ENCODE data around the gene SLC6A12.

SLC6A12 gene

DNA sequence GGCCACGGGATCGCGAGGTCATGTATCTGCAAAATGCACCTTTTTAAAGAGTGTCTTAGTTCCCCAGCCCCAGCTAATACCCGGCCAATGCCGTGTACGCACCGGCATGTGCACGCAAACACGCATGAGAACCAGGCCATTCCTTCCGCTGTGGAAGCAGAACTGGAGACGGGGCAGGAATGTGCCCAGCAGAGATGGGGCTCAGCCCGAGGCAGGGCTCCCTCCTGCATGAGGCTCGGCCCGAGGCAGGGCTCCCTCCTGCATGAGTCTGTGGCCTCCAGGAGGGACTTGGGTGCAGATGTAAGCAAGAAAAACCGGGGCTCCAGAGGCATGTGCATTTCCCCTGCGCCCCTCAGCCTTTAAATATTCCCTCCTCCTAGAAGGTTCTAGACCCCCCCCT is 38.2 kb downstream of the SLC6A12 start:
- no peak for DNase-seq

DNA sequence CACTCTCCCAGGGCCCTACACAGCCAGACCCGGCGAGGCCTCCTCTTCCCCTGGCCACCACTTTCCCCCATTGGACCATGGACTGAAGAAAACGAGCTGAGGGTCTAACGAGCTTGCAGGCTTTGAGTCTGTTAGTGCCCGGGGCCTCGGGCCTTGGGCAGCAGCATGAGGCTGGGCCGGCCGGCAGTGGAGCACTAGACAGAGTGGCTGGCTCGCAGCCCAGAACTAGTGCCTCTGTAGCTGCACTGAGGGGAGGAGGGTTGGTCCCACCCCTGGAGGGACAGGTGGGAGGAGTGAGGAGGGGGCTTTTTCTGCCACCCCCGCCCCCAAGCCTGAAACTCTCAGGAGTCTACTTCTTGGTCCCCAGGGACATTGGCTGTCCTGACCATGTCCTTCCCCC is 38.7 kb downstream of the SLC6A12 start:
- no peak for DNase-seq

DNA sequence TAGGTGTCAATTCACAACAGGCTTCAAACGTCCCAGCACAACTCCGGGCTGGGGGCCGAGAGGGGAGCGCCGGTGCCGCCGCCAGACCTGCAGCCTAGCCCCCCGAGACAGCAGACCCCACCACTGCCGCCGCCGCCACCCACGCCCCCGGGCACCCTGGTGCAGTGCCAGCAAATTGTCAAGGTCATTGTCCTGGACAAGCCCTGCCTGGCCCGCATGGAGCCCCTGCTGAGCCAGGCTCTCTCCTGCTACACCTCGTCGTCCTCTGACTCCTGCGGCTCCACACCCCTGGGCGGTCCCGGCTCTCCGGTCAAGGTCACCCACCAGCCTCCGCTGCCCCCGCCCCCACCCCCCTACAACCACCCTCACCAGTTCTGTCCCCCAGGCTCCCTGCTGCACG is 39.4 kb downstream of the SLC6A12 start:
- no peak for DNase-seq

DNA sequence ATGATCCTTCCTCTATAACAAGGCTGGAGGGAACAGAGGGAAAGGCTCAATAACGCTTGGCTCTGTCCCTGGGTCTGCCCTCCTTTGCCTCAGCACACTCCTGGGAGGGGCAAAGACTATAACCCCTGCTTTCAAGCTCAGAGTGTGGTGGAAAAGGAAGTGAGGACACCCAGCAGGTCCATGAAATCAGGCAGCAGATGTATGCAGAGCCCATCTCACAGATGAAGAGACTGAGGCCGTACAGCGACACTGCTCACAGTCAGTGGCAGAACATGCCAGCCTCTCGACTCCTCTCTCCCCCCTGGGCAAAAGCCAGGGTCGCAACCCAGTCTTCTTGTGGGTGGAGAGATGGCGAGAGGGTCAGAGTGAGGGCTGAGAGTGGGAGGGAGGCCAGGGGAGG is 39.8 kb downstream of the SLC6A12 start:
- DNase-seq, result no peak

DNA sequence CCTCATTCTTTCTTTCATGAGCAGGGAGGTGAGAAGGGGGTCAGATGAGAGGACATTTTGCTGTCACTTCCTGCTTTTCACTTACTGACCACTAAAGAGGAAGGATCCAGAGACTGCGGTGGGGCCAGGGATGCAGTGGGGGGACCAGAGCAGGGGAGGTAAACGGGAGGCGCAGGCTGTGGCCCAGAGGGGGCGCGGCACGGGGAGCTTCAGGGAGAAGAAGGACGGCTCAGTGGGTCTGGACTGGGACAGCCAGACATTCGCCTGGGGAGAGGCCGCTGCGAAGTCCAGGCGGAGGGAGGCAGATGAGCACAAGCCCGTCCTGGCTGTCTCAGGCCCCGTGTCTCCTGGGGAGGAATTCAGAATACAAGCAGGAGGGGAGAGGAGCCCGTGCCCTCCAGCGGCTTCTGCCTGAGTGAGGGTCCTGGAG is 41.2 kb downstream of the SLC6A12 start:
- DNase-seq, result no peak

DNA sequence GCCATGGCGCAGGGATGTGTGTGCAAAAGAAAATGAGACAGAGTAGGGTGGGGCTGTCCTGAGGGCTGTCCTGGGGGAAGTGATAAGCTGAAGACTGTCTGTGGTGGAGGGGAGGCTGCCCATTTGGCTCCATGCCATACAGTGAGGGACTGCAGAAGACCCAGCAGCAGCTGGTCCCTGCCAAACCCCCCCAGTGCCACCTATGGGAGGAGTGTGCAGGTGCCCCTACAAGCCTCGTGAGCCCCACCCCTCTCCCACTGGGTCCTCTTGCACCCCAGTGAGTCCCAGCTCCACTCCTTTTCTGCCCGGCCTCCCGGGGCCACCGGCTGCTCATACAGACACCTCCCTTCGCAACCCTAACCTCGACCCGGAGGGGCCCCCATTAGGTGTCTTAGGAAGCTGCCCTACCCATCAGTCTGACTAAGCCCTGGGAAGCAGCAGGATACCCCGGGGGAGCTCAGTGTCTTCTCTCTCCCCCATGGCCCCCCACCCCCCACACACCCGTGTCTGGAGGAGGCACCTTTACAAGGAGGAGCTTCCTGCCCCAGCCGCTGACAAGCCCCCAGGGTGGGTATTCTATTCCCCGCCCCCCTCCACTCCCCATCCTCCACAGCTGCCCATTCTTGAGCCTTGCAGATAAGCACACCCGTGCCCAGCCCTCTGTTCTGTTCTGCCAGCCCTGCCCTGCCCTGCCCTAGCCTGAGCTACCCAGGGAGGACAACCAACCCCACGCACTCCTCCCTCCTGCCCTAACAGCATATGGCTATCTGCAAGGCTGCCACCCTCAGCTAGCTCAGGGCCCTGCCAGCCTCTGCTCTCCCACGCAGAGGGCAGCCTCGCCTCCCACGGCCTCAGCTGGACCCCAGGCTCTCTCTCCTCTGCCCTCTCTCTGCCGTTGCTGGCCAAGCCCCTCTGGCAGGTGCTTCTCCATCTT is 41.9 kb downstream of the SLC6A12 start:
- no peak for DNase-seq

DNA sequence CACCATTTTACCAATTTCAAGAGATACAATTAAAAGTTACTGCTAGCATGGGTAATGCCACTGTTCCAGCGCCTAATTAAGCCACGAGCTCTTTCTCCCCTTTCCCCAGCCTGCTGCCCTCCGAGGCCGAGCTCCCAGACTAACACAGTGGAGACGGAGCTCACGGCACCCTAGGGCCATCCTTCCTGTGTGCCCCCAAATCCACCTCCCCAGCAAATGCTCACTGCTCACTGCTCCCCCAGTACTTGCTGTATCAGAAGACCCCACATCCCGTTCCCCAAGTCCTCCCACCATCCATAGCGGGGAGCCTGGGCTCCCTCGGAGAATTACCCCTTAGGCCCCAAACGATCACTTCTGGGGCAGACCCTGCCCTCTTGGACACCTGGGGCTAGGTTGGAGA is 42.7 kb downstream of the SLC6A12 start:
- no peak for DNase-seq

DNA sequence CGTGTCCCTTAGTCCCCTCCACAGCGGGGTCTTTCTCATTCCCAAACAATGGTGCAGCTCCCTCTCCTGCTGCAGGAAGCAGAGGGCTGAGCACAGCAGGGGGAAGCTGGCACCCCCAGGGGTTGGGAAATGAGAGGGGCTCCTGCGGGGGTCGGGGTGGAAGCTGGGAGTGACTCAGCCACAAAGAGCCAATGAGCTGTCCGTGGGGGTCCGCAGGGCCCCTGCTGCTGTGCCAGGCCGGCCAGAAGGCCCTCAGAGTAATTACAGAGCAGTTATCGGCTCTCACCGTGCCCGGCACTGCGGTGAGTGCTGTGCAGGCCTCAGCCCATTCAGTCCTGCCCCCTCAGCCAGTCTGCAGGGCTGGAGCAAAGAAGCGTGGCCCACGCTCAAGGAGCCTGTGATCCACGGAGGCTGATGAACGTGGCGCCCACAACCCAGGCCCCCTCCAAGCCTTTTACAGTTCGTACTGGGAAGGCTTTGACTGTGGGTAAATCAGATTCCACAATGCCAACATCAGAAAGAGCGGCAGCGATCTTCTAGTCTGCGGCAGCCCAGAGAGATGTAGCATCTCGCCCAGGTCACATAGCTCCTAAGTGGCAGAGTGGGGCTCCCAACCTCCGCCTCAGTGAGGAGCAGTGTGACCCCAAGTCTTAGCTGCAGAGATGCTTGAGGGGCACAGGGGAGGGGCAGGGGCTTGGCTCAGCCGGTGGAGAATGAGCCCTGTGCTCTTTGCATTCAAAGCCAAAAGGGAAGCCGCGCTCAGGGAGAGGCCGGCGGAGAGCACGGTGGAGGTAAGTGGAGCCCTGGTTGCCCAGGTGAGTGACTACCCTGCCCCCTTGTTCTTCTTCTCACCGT is 43.4 kb downstream of the SLC6A12 start:
- no peak for DNase-seq

DNA sequence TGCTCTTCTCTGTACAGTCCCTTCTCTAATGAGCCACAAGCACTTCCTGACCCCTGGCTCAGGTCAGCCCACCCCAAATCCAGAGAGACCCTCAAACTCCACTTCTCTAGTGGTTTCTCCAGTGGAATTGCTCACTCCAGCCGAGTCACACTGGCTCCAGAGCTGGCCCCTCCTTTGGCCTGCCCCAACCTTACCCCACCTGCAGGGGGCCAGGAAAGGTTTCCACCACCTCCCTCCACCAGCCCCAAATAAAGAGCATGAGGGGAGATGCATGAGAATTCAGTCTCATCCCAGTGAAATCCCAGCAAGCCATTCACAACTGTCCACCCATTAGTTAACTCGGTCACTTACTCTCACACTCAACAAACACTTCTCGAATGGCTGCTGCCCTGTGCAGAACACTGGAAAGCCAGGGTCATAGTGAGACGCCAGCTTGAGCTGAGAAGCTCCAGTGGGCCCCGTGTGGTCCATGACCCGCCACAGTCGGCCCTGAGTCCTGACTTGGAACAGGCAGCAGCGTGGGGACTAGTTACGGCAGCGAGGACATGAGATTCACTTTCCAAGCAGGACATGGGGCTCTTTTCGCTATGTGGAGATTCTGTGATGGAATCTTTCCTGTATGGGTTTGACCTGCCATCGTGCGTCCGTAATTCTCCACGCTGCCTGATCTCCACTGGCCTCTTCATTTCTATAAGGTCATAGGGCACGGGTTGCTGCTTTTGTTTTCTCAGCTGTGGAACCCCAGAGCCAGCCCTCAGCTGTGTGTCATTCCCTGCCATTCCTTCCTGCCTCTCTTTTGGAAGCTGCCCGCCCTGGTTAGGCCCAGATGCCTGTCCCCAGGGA is 44.2 kb downstream of the SLC6A12 start:
- DNase-seq, result no peak

DNA sequence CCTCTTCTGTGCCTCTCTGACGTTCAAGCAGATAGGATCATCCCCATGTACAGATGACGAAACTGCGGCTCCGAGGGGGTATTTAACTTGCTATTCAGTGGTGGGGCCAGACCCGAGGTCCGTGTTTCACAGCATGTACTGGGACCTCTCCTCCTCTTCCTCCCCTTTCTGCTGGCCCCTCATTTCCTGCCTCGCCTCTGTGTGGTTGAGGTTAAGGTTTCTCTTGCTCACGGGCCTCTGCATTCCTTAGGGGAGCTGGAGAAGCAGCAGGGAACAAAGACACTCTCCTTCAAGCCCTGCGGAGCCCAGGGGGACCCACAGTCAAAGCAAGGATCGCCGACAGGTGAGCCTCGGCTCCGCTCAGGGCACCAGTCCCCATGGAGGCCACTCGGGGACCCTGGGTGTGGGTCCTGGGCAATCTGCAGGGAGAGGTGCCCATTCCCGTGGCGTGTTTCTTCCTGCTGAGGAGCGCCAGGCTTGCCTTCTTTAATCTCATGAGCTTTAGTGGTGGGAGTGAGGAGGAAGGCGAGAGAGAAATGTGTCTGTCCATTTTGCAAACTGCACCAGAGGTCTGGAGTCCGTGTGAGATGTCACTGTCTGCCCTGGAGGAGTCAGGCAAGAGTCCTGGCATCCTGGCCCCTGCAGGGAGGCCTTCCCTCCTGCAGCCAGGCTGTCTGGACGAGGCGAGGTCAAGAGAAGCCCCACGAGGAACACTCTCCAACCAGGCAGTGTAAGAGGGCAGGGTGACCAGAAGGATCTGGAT is 45.0 kb downstream of the SLC6A12 start:
- no peak for DNase-seq

DNA sequence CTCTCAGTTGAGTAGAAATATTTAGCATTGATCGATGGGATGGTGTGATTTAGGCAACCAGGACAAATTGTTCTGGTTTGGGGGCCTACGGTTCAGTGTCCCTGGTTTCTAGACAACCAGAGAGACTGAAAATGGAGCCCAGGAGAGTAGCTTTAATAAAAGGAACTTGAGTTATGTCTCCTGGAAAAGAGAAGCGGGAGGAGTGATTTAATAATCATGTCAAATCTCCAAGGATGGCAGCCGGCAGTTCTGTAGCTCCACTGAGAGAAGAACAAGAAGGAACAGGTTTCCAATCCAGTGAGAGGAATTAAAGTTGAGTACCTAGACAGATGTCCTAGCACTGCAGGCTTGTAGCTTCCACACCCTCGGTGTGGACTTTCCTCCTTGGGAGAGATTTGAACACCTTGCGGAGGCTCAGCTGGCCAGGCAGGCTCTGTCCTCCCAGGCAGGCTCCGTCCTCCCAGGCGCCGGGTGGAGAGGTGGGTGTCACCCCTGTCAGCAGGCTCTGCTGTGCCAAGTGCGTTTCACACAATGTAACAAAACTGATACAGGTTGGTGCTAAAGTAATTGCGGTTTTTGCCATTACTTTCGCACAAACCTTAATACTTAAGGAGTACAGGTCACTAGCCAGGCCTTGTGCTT is 45.9 kb downstream of the SLC6A12 start:
- no peak for DNase-seq

DNA sequence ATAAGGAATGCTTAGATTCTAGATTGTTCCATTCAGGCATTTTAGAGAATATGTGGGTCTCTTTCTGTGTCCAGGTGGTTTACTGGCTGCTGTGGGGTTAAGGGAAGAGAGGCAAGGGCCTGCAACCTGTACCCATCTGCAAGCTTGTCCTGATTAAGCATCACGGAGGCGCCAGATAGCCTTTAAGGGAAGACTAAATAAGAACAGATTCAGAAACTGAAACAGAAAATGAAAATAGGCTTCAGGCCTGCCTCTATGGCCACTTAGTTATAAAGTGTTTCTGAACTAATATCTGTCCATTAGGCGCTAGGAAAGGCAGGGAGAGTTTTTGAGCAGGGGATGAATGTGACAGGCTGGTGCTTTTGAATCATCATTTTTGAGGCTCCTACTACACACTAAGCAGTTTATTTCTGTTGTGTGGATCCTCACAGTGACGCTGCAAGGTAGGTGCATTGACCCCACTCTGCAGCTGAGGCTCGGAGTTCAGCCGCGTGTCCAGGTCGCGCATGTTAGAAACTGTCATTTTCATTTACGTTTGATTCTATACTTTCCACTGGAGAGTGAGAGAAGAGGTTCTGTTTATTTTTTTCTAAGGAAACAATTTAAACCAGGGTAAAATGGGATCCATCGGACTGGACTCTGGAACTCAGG is 47.4 kb downstream of the SLC6A12 start:
- DNase-seq, result no peak

DNA sequence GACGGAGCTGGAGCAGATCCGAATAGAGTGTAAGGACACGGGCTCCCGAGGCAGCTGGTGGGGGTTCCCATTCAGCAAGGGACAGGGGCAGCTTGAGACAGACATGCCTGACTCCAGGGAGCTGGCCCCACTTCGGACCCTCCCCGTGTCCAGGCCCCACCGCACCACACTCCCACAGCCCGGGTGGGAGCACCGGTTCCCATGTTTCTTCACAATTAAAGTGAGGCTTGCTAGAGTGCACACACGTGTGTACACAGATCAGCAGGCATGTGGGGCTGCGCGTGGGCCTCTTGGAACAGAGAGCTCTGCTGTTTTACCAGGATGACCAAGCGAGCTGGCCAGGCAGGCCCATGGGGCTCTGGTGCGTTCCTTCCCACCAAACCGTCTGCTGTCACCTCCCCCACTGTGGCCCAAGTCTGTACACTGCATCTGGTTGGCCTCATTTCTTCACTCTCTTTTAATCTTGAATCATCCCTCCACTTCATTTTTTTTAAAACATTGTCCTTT is 48.0 kb downstream of the SLC6A12 start:
- no peak for DNase-seq

DNA sequence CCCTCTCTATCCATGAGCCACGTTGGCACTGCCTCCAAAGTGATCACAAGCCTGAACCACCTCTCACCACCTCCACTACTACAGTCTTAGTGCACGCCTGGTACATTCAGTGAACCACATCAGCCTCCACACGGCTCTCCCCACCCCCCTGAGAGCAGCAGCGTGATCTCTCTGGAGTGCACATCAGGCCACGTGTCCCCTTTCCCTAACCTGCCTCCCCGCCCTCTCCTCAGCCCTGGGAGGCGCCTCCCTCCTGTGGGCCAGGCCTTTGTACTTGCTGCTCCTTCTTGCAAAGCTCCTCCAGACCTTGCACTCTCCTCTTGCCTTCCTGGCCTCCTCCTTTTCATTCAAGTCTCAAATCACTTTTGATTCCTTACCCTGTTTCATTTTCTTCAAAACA is 49.8 kb downstream of the SLC6A12 start:
- DNase-seq, result no peak

DNA sequence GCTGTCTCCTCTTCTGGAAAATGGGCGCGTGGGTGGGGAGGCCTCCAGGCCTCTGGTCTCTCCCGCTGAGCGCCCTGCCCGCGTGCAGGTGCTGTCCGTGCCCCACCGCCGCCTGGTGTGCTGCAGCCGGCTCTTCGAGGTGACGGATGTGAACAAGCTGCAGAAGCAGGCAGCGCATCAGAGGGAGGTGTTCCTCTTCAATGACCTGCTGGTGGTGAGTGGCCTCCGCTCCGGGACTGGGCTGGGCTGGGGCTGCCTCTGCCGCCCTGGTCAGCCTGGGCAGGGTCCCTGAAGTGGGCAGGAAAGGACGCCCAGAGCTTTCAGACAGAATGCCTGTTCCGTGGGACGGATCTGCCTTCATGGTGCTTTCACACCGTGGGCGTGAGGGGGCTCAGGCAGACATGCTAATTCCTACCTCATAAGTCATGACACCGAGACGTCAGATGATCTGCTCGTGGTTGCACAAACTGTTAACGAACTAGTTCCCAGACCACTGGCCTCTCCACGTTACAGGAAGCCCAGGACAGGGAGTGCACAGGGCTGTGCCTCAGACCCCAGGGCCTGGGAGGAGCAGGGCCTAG is 50.5 kb downstream of the SLC6A12 start:
- DNase-seq, result no peak

DNA sequence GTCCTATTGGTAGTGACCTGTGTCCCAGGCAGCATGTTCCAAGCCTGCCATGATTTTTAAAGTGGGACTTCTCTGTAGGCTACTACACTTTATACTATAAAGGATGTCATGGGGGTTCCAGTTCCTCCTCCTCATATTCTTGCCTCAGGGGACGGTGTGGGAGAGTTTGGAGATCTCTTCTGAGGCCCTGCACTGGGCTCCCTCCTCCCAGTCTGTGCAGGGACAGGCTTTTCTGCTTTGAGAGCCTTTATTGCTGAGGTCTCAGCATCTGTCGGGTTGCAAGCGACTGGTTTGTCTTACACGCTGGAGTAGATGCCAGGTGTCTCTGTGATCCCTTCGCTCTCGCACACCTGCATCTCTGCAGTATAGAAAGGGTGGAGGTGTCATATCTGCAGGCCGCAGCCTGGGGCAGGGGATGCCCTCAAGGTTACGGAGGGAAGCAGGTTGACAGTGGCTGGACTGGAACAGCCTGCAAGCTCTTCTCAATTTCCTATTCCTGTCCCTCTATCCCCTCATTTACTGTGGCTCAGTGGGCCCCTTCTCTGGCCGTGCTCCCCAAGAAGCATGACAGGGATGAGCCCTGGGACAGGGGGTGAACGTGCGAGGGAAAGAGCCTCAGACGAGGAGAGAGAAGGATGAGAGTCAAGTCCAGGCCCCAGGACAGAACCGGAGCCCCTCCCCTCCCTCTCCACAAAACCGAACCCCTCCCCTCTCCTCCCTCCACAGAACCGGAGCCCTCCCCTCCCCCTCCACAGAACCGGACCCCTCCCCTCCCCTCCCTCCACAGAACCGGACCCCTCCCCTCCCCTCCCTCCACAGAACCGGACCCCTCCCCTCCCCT is 51.3 kb downstream of the SLC6A12 start:
- DNase-seq, result no peak

DNA sequence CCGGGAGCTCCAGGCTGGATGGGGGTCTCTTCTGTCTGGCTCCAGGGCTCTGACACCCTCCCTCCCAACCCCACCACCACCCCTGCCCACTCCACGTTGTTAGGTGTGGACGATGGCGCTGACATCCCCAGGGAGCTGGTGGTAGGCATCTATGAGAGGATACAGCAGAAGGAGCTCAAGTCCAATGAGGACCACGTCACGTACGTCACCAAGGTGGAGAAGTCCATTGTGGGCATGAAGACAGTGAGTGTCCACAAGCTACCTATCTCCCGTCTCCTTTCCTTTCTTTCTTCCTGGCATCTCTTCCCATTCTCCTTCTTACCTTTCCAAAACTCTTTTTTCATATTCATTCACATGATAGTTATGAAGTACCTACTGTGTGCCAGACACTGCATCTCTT is 52.1 kb downstream of the SLC6A12 start:
- DNase-seq, result no peak

DNA sequence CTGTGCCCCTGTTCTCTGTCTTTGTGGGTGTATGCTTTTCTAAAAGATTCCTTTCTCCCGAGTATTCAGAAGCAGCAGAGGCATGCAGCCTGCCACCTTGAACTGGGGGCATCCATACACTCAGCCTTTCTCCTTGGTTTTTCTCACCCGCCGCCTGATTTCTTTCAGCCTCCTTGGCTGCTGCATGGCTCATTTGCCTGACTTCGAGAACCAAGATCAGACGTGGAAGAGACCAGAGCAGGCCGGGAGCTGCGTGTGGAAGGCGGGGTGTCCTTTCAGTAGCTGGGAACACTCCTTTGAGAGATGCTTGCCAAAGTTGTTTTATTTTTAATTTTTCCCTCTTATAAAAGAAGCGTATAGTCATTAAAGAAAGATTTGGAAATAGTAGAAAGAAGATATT is 53.1 kb downstream of the SLC6A12 start:
- no peak for DNase-seq

DNA sequence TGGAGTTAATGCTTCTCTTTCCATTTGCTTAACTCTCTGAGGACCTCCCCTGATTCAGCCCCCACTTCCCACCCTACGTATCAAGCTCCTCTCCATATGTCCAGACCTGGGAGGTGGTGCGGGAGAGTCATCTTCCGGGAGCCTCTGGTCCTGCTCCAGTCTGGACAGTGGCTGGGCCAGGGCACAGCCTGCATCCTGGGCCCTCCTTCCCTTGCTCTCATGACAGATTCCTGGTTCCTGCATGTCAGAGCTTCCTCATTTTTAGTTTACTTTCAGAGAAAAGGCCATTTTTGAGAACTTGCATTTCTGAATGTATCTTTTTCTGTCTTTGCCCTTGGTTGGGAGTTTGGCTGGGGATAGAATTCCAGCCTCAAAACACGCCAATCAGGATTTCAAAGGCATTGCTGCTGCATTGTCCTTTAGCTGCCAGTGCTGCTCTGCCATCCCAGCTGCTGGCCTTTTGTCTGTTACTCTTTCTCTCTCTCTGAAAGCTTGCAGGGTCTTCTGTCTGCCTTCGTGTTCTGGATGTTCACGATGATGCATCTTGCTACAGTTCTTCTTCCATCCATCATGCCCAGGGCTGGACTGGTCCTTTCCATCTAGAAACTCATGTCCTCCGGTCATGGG is 54.7 kb downstream of the SLC6A12 start:
- no peak for DNase-seq

Measured in stimulated activated CD4-positive, alpha-beta T cell treated with anti-CD3 and anti-CD28 coated beads, Interleukin-2, amount 100 ng/mL, for 48 hours (primary cell).